GM12872 (cell line): ENCODE results near the gene SIDT2.
A peak's percentile ranks its signal among the peaks of the same experiment; 100 is the strongest.

Experiments
- TF ChIP-seq, protein P1 (sequence below): IDR thresholded peaks from 3 replicates; pipeline ENCODE4 v1.5.1; 2011; ENCODE audit warnings: low read depth, mild to moderate bottlenecking, low read length, moderate library complexity; ENCODE audit not compliant: insufficient read depth

SIDT2 gene

DNA sequence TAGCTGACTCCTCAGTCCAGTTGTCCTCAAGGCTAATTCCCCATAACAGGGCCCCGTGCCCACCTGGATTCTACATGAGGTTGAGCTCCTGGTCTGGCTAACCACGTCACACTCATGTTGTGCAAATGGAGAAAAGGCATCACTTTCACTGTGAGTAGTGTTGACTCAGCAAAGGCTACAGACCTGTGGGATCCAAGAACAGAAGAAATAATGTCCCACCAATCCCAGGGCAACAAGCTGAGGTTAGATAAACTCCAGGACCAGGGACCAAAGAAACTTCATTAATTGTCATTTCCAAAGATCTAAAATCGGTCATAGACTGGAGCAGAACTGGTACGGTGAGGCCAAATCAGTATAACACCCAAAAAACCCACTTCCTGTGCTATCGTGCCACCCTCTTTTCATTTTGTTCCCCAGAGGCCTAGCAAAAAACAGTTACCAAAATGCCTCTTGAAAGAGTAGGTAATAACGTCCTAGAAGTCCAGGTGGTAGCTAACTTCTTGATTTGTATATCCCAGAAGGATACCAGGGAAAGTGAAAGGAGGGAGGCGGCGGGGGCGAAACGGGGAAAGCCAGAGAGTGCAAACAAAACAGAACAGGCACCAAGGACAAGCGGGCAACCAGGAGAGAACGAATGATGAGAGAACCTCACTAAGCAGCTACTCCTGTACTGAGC lies 51.9 kb downstream of the SIDT2 start:
- TF ChIP-seq, protein P1, sequence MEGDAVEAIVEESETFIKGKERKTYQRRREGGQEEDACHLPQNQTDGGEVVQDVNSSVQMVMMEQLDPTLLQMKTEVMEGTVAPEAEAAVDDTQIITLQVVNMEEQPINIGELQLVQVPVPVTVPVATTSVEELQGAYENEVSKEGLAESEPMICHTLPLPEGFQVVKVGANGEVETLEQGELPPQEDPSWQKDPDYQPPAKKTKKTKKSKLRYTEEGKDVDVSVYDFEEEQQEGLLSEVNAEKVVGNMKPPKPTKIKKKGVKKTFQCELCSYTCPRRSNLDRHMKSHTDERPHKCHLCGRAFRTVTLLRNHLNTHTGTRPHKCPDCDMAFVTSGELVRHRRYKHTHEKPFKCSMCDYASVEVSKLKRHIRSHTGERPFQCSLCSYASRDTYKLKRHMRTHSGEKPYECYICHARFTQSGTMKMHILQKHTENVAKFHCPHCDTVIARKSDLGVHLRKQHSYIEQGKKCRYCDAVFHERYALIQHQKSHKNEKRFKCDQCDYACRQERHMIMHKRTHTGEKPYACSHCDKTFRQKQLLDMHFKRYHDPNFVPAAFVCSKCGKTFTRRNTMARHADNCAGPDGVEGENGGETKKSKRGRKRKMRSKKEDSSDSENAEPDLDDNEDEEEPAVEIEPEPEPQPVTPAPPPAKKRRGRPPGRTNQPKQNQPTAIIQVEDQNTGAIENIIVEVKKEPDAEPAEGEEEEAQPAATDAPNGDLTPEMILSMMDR, result no peak

DNA sequence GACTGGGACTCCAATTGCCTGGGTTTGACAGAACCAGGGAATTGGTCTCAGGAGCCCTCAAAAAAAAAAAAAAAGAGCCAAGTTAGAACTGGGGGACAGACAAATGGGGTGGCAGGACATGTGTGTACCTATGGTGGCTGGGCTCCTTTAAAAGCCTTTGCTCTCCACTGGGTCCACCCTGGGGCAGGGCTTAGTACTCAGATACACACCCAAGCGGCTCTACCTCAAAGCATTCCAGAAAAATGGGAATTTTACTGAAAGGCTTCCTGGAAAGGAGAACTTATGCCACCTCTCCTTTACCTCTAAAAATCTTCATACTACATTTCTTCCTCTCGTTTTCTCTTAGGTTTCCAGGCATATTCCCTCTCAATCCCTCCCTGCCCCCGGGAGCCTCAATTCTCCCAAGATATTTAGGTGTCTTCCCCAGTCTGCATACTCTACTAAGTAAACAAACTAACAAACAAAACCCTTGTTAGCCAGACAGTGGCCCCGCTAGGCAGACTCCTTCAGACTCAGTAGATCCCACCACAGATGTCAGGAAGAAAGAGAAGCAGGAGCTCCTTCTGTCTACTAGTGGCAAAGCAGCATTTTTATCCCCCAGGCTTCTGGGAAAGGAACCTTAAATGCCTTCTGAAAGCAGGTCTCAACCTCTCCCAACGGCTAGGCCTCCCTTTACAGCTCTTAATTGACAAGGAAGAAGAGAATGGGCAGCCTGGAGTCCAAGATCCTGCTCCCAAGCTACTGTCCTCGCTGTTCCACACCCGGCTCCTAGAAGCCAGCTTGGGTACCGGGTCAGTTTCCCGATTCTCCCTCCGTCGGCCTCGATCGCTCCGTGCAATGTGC lies 52.7 kb downstream of the SIDT2 start:
- TF ChIP-seq, protein P1, result no peak

DNA sequence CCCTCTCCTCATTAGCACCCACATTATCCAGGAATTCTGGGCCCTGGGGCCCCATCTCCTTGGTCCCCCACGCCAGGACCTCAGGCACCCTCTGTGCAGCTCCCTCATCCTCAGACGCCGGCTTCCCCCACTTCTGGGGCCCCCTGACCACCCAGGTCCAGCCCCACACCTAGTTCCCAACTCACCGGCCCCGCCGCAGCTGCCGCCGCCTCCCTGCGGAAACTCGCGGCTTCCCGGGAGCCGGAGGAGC lies 53.2 kb downstream of the SIDT2 start, which contains the start of gene PCSK7:
PCSK7 (minus strand) TSS at position 232 of the 250 bp plus-strand sequence. CDS start 2,229 bp downstream, outside the sequence.
- TF ChIP-seq, protein P1, result no peak

DNA sequence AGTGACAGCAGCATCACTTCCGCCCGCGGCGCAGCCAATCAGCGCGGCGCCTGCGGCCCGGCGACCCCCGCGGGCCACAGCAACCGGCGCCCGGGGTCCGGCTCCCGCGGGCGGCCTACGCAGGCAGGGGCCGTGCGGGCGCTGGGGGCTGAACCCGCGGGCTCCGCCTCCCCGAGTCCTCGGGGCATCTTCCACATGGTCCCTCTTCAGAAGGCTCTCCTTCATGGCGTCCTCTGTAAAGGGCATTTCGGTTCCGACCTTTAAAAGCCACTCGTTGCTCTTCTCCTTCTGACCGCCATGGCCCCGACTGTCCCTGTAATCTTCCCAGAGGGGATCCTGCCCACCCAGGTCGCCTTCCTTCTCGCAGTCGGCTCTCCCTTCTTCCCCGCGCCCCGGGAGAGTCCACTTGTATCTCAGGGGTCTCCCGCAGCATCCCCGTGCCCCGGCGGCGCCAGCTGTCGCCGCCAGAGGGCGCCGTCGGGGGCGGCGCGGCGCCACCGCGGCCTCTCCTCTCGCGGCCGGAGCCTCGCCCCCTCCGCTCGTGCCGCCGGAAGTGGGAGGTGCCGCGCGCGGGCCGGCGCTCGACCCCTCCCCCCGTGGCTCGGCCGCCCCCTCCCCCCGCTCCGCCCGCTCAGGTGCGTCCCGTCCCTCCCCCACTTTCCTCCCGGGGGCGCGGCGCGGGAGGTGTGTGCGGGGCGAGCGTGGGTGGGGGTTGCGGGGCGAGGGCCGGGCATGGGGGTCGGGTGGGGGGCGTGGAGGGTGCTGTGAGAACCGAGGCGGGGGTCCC lies 53.7 kb downstream of the SIDT2 start, which contains the start of gene RNF214:
RNF214 (plus strand) TSS at position 580 of the 787 bp plus-strand sequence. CDS start 1,602 bp downstream, outside the sequence.
- TF ChIP-seq, protein P1, result peak; percentile 72

DNA sequence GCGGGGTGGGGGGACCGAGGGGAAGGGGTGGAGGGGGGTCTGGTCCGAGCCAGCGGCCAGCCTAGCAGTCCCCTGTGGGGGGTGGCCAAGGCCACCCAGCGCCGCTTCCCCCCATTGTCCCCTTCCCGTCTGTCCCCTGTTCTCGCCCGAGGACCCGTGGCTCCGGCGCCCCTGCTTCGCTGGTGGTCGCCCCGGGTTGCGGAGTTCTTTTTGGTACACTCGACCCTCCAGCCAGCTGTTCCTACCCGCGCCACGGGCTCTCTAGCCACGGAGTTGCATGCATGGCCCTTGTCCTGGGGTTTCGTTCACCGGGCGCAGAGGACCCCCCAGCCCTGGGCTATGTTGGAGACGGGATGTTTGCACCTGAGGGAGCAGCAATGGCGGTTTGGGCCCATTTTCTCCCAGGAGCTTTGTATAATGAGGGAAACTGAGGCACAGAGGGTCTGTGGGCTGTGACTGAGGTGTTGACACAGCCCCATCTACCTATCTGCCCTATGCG lies 54.4 kb downstream of the SIDT2 start:
- TF ChIP-seq, protein P1, result no peak

DNA sequence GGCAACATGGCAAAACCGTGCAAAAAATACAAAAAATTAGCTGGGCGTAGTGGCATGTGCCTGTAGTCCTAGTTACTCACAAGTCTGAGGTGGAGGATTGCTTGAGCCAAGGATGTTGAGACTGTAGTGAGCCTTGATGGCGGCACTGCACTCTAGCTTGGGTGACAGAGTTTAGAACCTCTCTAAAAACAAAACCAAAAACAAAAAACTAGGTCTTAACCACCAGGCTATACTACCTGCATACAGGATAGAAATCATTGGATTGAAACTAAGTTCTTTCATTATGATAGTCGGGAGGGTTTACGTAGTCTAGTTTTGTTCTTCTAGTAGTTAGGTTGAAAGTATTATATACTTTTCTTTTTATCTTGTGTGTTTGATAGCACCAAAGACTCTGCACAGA lies 59.7 kb downstream of the SIDT2 start:
- TF ChIP-seq, protein P1, result no peak

DNA sequence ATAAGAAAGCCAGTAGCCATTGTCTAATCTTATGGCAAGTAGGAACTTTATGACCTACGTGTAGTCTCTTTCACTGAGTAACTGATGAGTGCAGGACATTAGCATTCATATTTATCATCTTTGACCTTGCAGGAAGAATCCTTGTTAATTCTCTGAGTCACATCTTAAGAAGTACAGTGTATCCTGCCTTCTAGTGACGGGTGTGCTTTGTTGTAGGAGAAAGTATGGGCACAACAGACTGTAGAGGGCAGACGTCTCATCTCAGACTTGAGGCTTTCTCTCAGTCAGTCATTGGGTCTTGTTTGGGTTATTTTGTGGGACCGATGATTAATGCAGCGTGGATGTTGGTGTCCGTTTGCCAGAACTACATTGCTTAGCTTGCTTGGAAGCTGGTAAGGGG lies 60.8 kb downstream of the SIDT2 start:
- TF ChIP-seq, protein P1, result no peak
